ENCODE measurements around the gene PDE4C. TPM values are rescaled to one million over a fixed set of nuclear protein-coding genes. Genes with fewer than 3 reads are reported as not detected.

The PDE4C gene
- total RNA-seq, 1 experiment from 2014 or later = 0.90 TPM

- CTCF ChIA-PET = interaction anchor here (0.6 kb wide), 1 partner anchor 19 kb away, joined by 6 read pairs; no protein-coding TSS in a partner anchor
- no TSS peak for BruUV-seq (replicated peaks)
Measured at GRCh38 chr19:18220632-18221275, 5.5 kb downstream of the PDE4C start.

GRCh38 chr19:18219911-18220631 is 6.2 kb downstream of the PDE4C start:
- intact Hi-C loops (cut with micrococcal nuclease; ENCODE audit: unreplicated experiment) = no loop called here
- BruUV-seq (replicated peaks) = no TSS peak
- H3K27me3 Mint-ChIP-seq (ENCODE audit: unreplicated experiment) = peaks cover 35% of the 10 kb centered on the region
- no peak for DNase-seq
- peaks cover 15% of the 10 kb centered on the region for H3K36me3 Mint-ChIP-seq (ENCODE audit: insufficient read depth, unreplicated experiment)
- no peak overlapping the region for H3K27ac Mint-ChIP-seq (ENCODE audit: unreplicated experiment)
- peaks cover 8% of the 10 kb centered on the region for H3K4me1 Mint-ChIP-seq (ENCODE audit: low read depth, unreplicated experiment)
- TF ChIP-seq CTCF (IDR thresholded peaks at IDR 0.05; ENCODE audit: unreplicated experiment) = no peak
- no peak overlapping the region for H3K4me3 Mint-ChIP-seq (ENCODE audit: low read depth, unreplicated experiment)
- no peaks in the 10 kb centered on the region for H3K9me3 Mint-ChIP-seq (ENCODE audit: low read depth, unreplicated experiment)
- CTCF ChIA-PET = interaction anchor here (0.7 kb wide), 2 partner anchors 11 to 930 kb away, joined by 3 read pairs; no protein-coding TSS in a partner anchor

More at GRCh38 chr19:18220632-18221275, 5.5 kb downstream of the PDE4C start:
- peak; percentile 17 for DNase-seq
- peak overlapping the region; percentile 37 for H3K4me3 Mint-ChIP-seq (ENCODE audit: low read depth, unreplicated experiment)
- no peak overlapping the region for H3K27ac Mint-ChIP-seq (ENCODE audit: unreplicated experiment)
- TF ChIP-seq CTCF (IDR thresholded peaks at IDR 0.05; ENCODE audit: unreplicated experiment) = no peak
- peaks cover 42% of the 10 kb centered on the region for H3K27me3 Mint-ChIP-seq (ENCODE audit: unreplicated experiment)
- peaks cover 8% of the 10 kb centered on the region for H3K4me1 Mint-ChIP-seq (ENCODE audit: low read depth, unreplicated experiment)
- intact Hi-C loops (cut with micrococcal nuclease; ENCODE audit: unreplicated experiment) = no loop called here
- no peaks in the 10 kb centered on the region for H3K9me3 Mint-ChIP-seq (ENCODE audit: low read depth, unreplicated experiment)
- H3K36me3 Mint-ChIP-seq (ENCODE audit: insufficient read depth, unreplicated experiment) = peaks cover 15% of the 10 kb centered on the region

GRCh38 chr19:18218600-18218999 is 7.6 kb downstream of the PDE4C start:
- Mint-ChIP-seq H3K4me1 (ENCODE audit: low read depth, unreplicated experiment) (no peaks in the 10 kb centered on the region), H3K27ac (ENCODE audit: unreplicated experiment) (no peak overlapping the region), H3K4me3 (ENCODE audit: low read depth, unreplicated experiment) (no peak overlapping the region), H3K36me3 (ENCODE audit: insufficient read depth, unreplicated experiment) (peaks cover 2% of the 10 kb centered on the region), H3K27me3 (ENCODE audit: unreplicated experiment) (peaks cover 24% of the 10 kb centered on the region), H3K9me3 (ENCODE audit: low read depth, unreplicated experiment) (no peaks in the 10 kb centered on the region)
- CTCF ChIA-PET = no interaction called here
- intact Hi-C loops (cut with micrococcal nuclease; ENCODE audit: unreplicated experiment) = no loop called here
- TF ChIP-seq CTCF (IDR thresholded peaks at IDR 0.05; ENCODE audit: unreplicated experiment) = no peak
- BruUV-seq (replicated peaks) = no TSS peak
- no peak for DNase-seq

GRCh38 chr19:18218159-18218558 is 8.1 kb downstream of the PDE4C start:
- Mint-ChIP-seq H3K27ac (ENCODE audit: unreplicated experiment) (no peak overlapping the region), H3K4me3 (ENCODE audit: low read depth, unreplicated experiment) (no peak overlapping the region), H3K36me3 (ENCODE audit: insufficient read depth, unreplicated experiment) (no peaks in the 10 kb centered on the region), H3K4me1 (ENCODE audit: low read depth, unreplicated experiment) (no peaks in the 10 kb centered on the region), H3K9me3 (ENCODE audit: low read depth, unreplicated experiment) (no peaks in the 10 kb centered on the region), H3K27me3 (ENCODE audit: unreplicated experiment) (peaks cover 24% of the 10 kb centered on the region)
- intact Hi-C loops (cut with micrococcal nuclease; ENCODE audit: unreplicated experiment) = no loop called here
- no peak for TF ChIP-seq CTCF (IDR thresholded peaks at IDR 0.05; ENCODE audit: unreplicated experiment)
- DNase-seq = no peak
- CTCF ChIA-PET = no interaction called here
- no TSS peak for BruUV-seq (replicated peaks)

Data from Calu3 (cell line).